Right lobe of liver (tissue), 6 donors: ENCODE results near the gene BCDIN3D. TPM values are rescaled to one million over a fixed set of nuclear protein-coding genes. Genes with fewer than 3 reads are reported as not detected.
"Not testable (repeated sequence)": the region's sequence is repeated elsewhere in the genome, so short reads cannot be mapped to it uniquely, and the experiment has no call there.

ENCODE experiments used
- ATAC-seq, 4 donors: fragments of 200-7000 bp; cut with Tn5 transposase; one replicate each; pipeline ENCODE4 v1.9.1; 2020; ENCODE audit warnings: mild to moderate bottlenecking in 4 of 4, moderate library complexity in 4 of 4
- DNase-seq, 3 donors: peaks; one replicate each; pipeline ENCODE4 v3.0.0-alpha.2; 2020
- H3K27ac ChIP-seq, 3 donors: fragments of 200-600 bp; one replicate each; pipeline ENCODE4 v1.8.0; 2022
- H3K27me3 ChIP-seq, 2 donors: fragments of 200-600 bp; one replicate each; pipeline ENCODE4 v1.8.0; 2022
- H3K36me3 ChIP-seq, 4 donors: fragments of 200-600 bp; sonication (generic) in 1 of 4; one replicate each; pipeline versions ENCODE4 v1.5.1 to v1.8.0; 2017 to 2022; ENCODE audit warnings: control low read depth in 1 of 4
- H3K4me1 ChIP-seq, 4 donors: fragments of 200-600 bp; sonication (generic) in 1 of 4; one replicate each; pipeline versions ENCODE4 v1.5.1 to v1.8.0; 2017 to 2022; ENCODE audit warnings: control low read depth in 1 of 4
- H3K4me3 ChIP-seq, 3 donors: fragments of 200-600 bp; one replicate each; pipeline ENCODE4 v1.8.0; 2022
- H3K9me3 ChIP-seq, 4 donors: fragments of 200-600 bp; sonication (generic) in 1 of 4; one replicate each; pipeline versions ENCODE4 v1.5.1 to v1.8.0; 2017 to 2022; ENCODE audit warnings: control low read depth in 1 of 4
- CTCF ChIP-seq, 4 donors: fragments of 200-600 bp in 3 of 4; fragments of 450-650 bp in 1 of 4; IDR thresholded peaks; one replicate each; pipeline versions ENCODE4 v1.5.1 to v1.8.0; 2016 to 2022; ENCODE audit warnings: antibody characterized with exemption in 4 of 4, mild to moderate bottlenecking in 2 of 4
- POLR2A ChIP-seq: fragments of 450-650 bp; IDR thresholded peaks from one replicate; pipeline ENCODE4 v1.6.1; 2017; ENCODE audit warnings: antibody characterized with exemption, mild to moderate bottlenecking
- WGBS: methylation state at CpG from one replicate; pipeline ENCODE4 v1.1.6; 2018; ENCODE audit warnings: low coverage, low lambda C conversion rate; ENCODE audit not compliant: insufficient coverage; ENCODE audit errors: missing lambda C conversion rate; 5-methylcytosine and 5-hydroxymethylcytosine counted together
- intact Hi-C, 2 donors: fragments of 100-400 bp; cut with DNase I; formaldehyde crosslinking; loops; one replicate each; pipeline versions ENCODE4 v1.11.2 to v1.14.1; 2022
- total RNA-seq, 6 experiments: library from RNA; depleted of rRNA in 2 of 6; stranded (reverse); fragments of >200 nt in 2 of 6; fragmentation: NEBNext Ultra II Directional in 3 of 6; extraction: Animal tissue kit (Norgen Biotek cat#: 25700) in 3 of 6; gene quantifications; one replicate each; pipeline versions ENCODE4 v1.1.0 to v1.2.4, GENCODE V29; 2016 to 2023
- donor health status: DM: no; HTN: yes; CAD: no.
- donor health status: DM: no; HTN: no; CAD: no.
- donor health status: DM: no; HTN: no; CAD: no.
- donor health status: DM: no; HTN: yes; CAD: no.
- donor health status: DM: no; HTN: yes; CAD: no.

The BCDIN3D gene
- total RNA-seq, 6 experiments from 2014 or later: 1.6 to 3.6 (median 2.6) TPM

GRCh38 chr12:49873361-49873934 lies 30.5 kb upstream of the BCDIN3D start:
- WGBS: 43% methylated on average over 2 of the region's 3 CpGs
- Histone ChIP-seq H3K27me3 (no peaks in the 10 kb centered on the region), H3K4me1 (no peaks in the 10 kb centered on the region), H3K36me3 (no peaks in the 10 kb centered on the region), H3K9me3 (no peaks in the 10 kb centered on the region), H3K4me3 (no peak overlapping the region), H3K27ac (no peak overlapping the region)
- no peak for DNase-seq
- intact Hi-C loops: loop anchor here in 1 of 2 donors (10.0 kb wide), 1 partner anchor 191 kb away; no protein-coding TSS in a partner anchor
- ATAC-seq: peak in 3 of 4 donors; percentile 17 to 71 (median 20)
- TF ChIP-seq POLR2A (no peak), CTCF (IDR thresholded peaks at IDR 0.05) (no peak)

GRCh38 chr12:49872781-49873181 lies 29.9 kb upstream of the BCDIN3D start:
- ATAC-seq: no peak
- H3K4me3 ChIP-seq: no peak overlapping the region

GRCh38 chr12:49872381-49872780 lies 29.5 kb upstream of the BCDIN3D start:
- H3K36me3 ChIP-seq: no peaks in the 10 kb centered on the region
- no peaks in the 10 kb centered on the region for H3K27me3 ChIP-seq
- H3K27ac ChIP-seq: no peak overlapping the region
- H3K4me1 ChIP-seq: no peaks in the 10 kb centered on the region
- intact Hi-C loops: loop anchor here in 1 of 2 donors (10.0 kb wide), 1 partner anchor 192 kb away; no protein-coding TSS in a partner anchor
- no peak overlapping the region for H3K4me3 ChIP-seq
- 100% methylated on average over 1 of the region's 5 CpGs for WGBS
- TF ChIP-seq POLR2A: no peak
- DNase-seq (no peak), ATAC-seq (no peak)
- no peaks in the 10 kb centered on the region for H3K9me3 ChIP-seq

More at GRCh38 chr12:49872781-49873181, 29.9 kb upstream of the BCDIN3D start:
- Histone ChIP-seq H3K9me3 (no peaks in the 10 kb centered on the region), H3K36me3 (no peaks in the 10 kb centered on the region), H3K4me1 (no peaks in the 10 kb centered on the region), H3K27ac (no peak overlapping the region), H3K27me3 (no peaks in the 10 kb centered on the region)
- no peak for TF ChIP-seq CTCF (IDR thresholded peaks at IDR 0.05)
- TF ChIP-seq POLR2A: no peak
- 77% methylated on average over 3 of the region's 6 CpGs for WGBS
- DNase-seq: no peak
- intact Hi-C loops: loop anchor here in 1 of 2 donors (10.0 kb wide), 1 partner anchor 192 kb away; no protein-coding TSS in a partner anchor

GRCh38 chr12:49871811-49872251 lies 28.9 kb upstream of the BCDIN3D start:
- intact Hi-C loops: loop anchor here in 1 of 2 donors (10.0 kb wide), 1 partner anchor 193 kb away; no protein-coding TSS in a partner anchor
- not testable (repeated sequence) for H3K4me1 ChIP-seq, H3K36me3 ChIP-seq, H3K9me3 ChIP-seq, ATAC-seq, H3K27ac ChIP-seq, H3K27me3 ChIP-seq, H3K4me3 ChIP-seq, DNase-seq
- 92% methylated on average over 8 of the region's 8 CpGs for WGBS

GRCh38 chr12:49871263-49871561 lies 28.3 kb upstream of the BCDIN3D start:
- DNase-seq: no peak
- intact Hi-C loops: loop anchor here in 1 of 2 donors (10.0 kb wide), 1 partner anchor 194 kb away; no protein-coding TSS in a partner anchor
- WGBS: 100% methylated on average over 2 of the region's 4 CpGs

More at GRCh38 chr12:49871263-49871561, 28.3 kb upstream of the BCDIN3D start:
- H3K9me3 ChIP-seq: no peaks in the 10 kb centered on the region
- H3K27ac ChIP-seq: no peak overlapping the region
- no peaks in the 10 kb centered on the region for H3K27me3 ChIP-seq
- no peaks in the 10 kb centered on the region for H3K4me1 ChIP-seq
- H3K4me3 ChIP-seq: no peak overlapping the region
- H3K36me3 ChIP-seq: no peaks in the 10 kb centered on the region
- no peak for ATAC-seq
- TF ChIP-seq CTCF (IDR thresholded peaks at IDR 0.05): no peak
- TF ChIP-seq POLR2A: no peak
